Psoas muscle (tissue), 8 donors: ENCODE data around the gene PRSS33. TPM values are rescaled to one million over a fixed set of nuclear protein-coding genes. Genes with fewer than 3 reads are reported as not detected.

ENCODE experiments used
- ATAC-seq, 4 donors: fragments of 200-7000 bp; cut with Tn5 transposase; one replicate each; pipeline ENCODE4 v1.9.1; 2020; ENCODE audit warnings: moderate library complexity in 3 of 4, mild to moderate bottlenecking in 2 of 4
- DNase-seq, 2 donors: peaks; one replicate each; pipeline ENCODE4 v3.0.0-alpha.2; 2020
- H3K27ac ChIP-seq: fragments of 200-600 bp; one replicate; pipeline ENCODE4 v1.8.0; 2022
- H3K27me3 ChIP-seq, 3 donors: fragments of 200-600 bp in 1 of 3; one replicate each; pipeline versions ENCODE4 v1.6.1 to v1.8.0; 2013 to 2022; ENCODE audit warnings: low read length in 2 of 3, mild to moderate bottlenecking in 2 of 3, moderate library complexity in 1 of 3; ENCODE audit not compliant: insufficient read depth in 3 of 3
- H3K36me3 ChIP-seq, 2 donors: fragments of 200-600 bp in 1 of 2; one replicate each; pipeline versions ENCODE4 v1.6.1 to v1.8.0; 2013 to 2022; ENCODE audit warnings: low read depth in 1 of 2, mild to moderate bottlenecking in 1 of 2, moderate library complexity in 1 of 2; ENCODE audit not compliant: insufficient read depth in 1 of 2
- H3K4me1 ChIP-seq: fragments of 200-600 bp; one replicate; pipeline ENCODE4 v1.8.0; 2022
- H3K4me3 ChIP-seq: fragments of 200-600 bp; one replicate; pipeline ENCODE4 v1.8.0; 2022; ENCODE audit warnings: mild to moderate bottlenecking
- H3K9me3 ChIP-seq: fragments of 200-600 bp; one replicate; pipeline ENCODE4 v1.8.0; 2022
- CTCF ChIP-seq: fragments of 200-600 bp; IDR thresholded peaks from one replicate; pipeline ENCODE4 v1.8.0; 2022; ENCODE audit warnings: antibody characterized with exemption
- WGBS, 3 donors: extraction: QIAGEN DNeasy Blood & Tissue Kit; methylation state at CpG; one replicate each; pipeline versions ENCODE4 v1.1.6 to v1.1.7; 2013; 5-methylcytosine and 5-hydroxymethylcytosine counted together
- intact Hi-C, 2 donors: fragments of 100-400 bp; cut with DNase I; formaldehyde crosslinking; loops; one replicate each; pipeline versions ENCODE4 v1.11.0 to v1.14.2; 2022
- polyA plus RNA-seq, 3 donors: library from polyadenylated mRNA; stranded (reverse); fragments of 200-250 nt; gene quantifications; one replicate each; pipeline ENCODE4 v1.2.3, GENCODE V29; 2013
- total RNA-seq, 4 donors: library from RNA; stranded (reverse); fragmentation: NEBNext Ultra II Directional in 2 of 4; extraction: Animal tissue kit (Norgen Biotek cat#: 25700) in 2 of 4; gene quantifications; one replicate each; pipeline versions ENCODE4 v1.2.1 to v1.2.4, GENCODE V29; 2021 to 2023
- donor health status: healthy with polysubstance abuse.
- donor health status: DM: no; HTN: no; CAD: no; lungs with moderate emphysema.
- donor health status: Bipolar disorder and iron deficiency.
- donor health status: healthy.
- donor health status: DM: yes; HTN: yes; CAD: no.
- donor health status: DM: no; HTN: no; CAD: no.
- donor health status: DM: no; HTN: no; CAD: no.
- donor health status: DM: yes; HTN: yes; CAD: no.

PRSS33 gene
- total and polyA plus RNA-seq, 7 donors: not detected

- Histone ChIP-seq H3K27me3 (no peaks in the 10 kb centered on the region), H3K36me3 (peaks cover 0 to 4% of the 10 kb centered on the region in 2 donors), H3K4me1 (no peaks in the 10 kb centered on the region), H3K9me3 (no peaks in the 10 kb centered on the region), H3K4me3 (no peak overlapping the region), H3K27ac (no peak overlapping the region)
- intact Hi-C loops: no loop called here
- TF ChIP-seq CTCF: no peak
- ATAC-seq: no peak
- 75 to 92% (median 85%) methylated on average over 6 of the region's 6 CpGs for WGBS, 3 donors
- no peak for DNase-seq
Observed at GRCh38 chr16:2744711-2745110, 42.6 kb downstream of the PRSS33 start.

GRCh38 chr16:2743007-2743810, 44.2 kb downstream of the PRSS33 start:
- ATAC-seq (no peak), DNase-seq (no peak)
- 85 to 89% (median 86%) methylated on average over 19 of the region's 19 CpGs for WGBS, 3 donors
- no peaks in the 10 kb centered on the region for H3K27me3 ChIP-seq
- intact Hi-C loops: no loop called here
- no peaks in the 10 kb centered on the region for H3K36me3 ChIP-seq
- H3K4me3 ChIP-seq: no peak overlapping the region
- no peak overlapping the region for H3K27ac ChIP-seq
- TF ChIP-seq CTCF: no peak
- no peaks in the 10 kb centered on the region for H3K4me1 ChIP-seq
- no peaks in the 10 kb centered on the region for H3K9me3 ChIP-seq

GRCh38 chr16:2742323-2743006, 44.9 kb downstream of the PRSS33 start:
- 90 to 92% (median 92%) methylated on average over 11 to 12 of the region's 12 CpGs for WGBS, 3 donors
- no peak for TF ChIP-seq CTCF
- no peak for ATAC-seq
- no peak for DNase-seq
- no peak overlapping the region for H3K4me3 ChIP-seq
- peaks cover 0 to 3% (median under 1%) of the 10 kb centered on the region in 3 donors for H3K27me3 ChIP-seq
- no peaks in the 10 kb centered on the region for H3K4me1 ChIP-seq
- intact Hi-C loops: no loop called here
- H3K36me3 ChIP-seq: no peaks in the 10 kb centered on the region
- H3K27ac ChIP-seq: no peak overlapping the region
- H3K9me3 ChIP-seq: no peaks in the 10 kb centered on the region

GRCh38 chr16:2741168-2741567, 46.2 kb downstream of the PRSS33 start:
- no peak for DNase-seq
- no peak for TF ChIP-seq CTCF
- Histone ChIP-seq H3K9me3 (no peaks in the 10 kb centered on the region), H3K4me3 (no peak overlapping the region), H3K27ac (no peak overlapping the region), H3K27me3 (peaks cover 0 to 5% (median 3%) of the 10 kb centered on the region in 3 donors), H3K4me1 (no peaks in the 10 kb centered on the region), H3K36me3 (no peaks in the 10 kb centered on the region)
- intact Hi-C loops: no loop called here
- 83 to 91% (median 86%) methylated on average over 4 of the region's 4 CpGs for WGBS, 3 donors
- ATAC-seq: no peak
